Transverse colon (tissue), 3 donors: ENCODE measurements around the gene SRPK2.

ENCODE experiments used
- POLR2A ChIP-seq: fragments of 450-650 bp; IDR thresholded peaks from one replicate; pipeline ENCODE4 v1.6.1; 2016; ENCODE audit warnings: antibody characterized with exemption, mild to moderate bottlenecking, moderate library complexity
- TF ChIP-seq, protein P1 (sequence below), 5 experiments: fragments of 200-600 bp in 3 of 5; fragments of 450-650 bp in 2 of 5; sonication (generic) in 3 of 5; IDR thresholded peaks; 1 replicate in 2 of 5; 2 replicates in 3 of 5; pipeline ENCODE4 v1.5.1; 2016 to 2017; ENCODE audit warnings: antibody characterized with exemption in 5 of 5, inconsistent platforms in 3 of 5, mild to moderate bottlenecking in 2 of 5, moderate library complexity in 1 of 5

- TF ChIP-seq POLR2A, result no peak
- TF ChIP-seq, protein P1, sequence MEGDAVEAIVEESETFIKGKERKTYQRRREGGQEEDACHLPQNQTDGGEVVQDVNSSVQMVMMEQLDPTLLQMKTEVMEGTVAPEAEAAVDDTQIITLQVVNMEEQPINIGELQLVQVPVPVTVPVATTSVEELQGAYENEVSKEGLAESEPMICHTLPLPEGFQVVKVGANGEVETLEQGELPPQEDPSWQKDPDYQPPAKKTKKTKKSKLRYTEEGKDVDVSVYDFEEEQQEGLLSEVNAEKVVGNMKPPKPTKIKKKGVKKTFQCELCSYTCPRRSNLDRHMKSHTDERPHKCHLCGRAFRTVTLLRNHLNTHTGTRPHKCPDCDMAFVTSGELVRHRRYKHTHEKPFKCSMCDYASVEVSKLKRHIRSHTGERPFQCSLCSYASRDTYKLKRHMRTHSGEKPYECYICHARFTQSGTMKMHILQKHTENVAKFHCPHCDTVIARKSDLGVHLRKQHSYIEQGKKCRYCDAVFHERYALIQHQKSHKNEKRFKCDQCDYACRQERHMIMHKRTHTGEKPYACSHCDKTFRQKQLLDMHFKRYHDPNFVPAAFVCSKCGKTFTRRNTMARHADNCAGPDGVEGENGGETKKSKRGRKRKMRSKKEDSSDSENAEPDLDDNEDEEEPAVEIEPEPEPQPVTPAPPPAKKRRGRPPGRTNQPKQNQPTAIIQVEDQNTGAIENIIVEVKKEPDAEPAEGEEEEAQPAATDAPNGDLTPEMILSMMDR (IDR thresholded peaks at IDR 0.05), result no peak
These were observed 20.2 kb upstream of the SRPK2 start for GRCh38 chr7:105408791-105409410.
